HG03378 (cell line): ENCODE data around the gene RAB44.

Experiments
- ATAC-seq: cut with Tn5 transposase; IDR thresholded peaks from one replicate; pipeline ENCODE4 v1.9.1; 2021; ENCODE audit warnings: mild to moderate bottlenecking, moderate library complexity; ENCODE audit not compliant: unreplicated experiment

Gene RAB44

DNA sequence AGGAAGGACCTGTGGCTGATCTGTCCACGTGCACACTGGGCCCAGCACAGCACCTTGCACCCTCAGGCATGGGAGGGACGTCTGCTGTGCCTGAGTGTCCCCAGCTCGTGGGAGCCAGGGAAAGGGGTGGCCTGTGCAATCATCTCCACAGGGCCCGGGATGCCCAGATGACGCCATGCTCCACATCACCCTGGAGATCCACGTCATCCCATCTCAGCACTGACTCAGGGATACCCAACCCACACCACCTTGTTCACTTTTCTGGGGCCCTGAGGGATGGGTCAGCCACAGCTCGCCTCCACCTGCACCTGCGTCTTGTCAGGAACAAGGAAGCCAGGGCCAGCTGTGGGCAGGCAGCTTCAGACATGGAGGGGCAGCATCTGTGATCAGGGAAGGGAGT lies 48.2 kb downstream of the RAB44 start:
- ATAC-seq: no peak

DNA sequence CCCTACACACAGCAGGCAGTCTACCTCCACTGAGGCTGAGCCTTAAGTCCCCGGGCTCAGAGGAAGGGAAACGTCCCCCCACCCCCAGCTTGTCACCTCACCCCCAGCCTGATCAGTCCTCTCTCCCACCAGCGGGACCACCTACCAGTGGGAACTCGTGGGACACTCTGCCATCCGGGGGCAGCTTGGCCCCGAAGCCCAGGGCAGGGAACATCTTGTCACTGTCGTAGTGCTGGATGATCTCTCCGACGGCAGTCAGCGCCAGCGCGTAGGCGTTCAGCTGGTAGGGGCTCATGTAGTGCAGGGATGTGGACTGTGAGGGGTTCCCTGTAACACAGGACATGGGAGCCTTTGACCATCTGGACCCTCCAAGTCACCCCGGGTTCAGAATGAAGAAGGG lies 48.6 kb downstream of the RAB44 start:
- ATAC-seq: no peak

DNA sequence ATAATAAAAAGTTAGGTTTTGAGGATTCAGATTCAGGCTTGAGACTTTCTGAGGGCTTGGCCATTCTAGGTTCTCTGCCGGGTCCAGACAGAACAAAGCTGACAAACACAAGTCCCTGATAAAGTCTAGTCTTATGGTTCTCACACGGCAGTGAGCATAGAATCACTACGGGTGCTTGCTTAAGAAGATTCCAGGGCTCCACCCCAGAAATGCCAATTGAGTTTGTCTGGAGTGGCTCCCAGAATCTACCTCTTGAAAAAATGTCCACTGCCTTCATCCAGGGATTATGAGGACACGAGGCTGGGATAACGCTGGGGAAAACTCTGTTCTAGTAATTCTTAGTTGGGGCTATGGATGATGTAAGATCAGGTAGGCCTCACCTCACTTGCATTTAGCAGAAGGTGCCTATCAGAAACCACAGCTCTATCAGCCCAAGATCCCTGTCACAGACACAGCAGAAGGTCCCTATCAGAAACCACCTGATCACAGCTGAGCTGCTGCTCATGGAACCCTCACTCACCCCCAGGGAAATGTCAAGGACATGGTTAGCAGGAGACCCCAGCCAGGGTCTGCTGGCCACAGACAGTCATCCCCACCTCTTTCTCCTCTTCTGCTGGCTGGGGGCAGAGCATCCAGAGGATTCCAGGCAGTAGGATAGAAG lies 52.3 kb downstream of the RAB44 start:
- no peak for ATAC-seq

DNA sequence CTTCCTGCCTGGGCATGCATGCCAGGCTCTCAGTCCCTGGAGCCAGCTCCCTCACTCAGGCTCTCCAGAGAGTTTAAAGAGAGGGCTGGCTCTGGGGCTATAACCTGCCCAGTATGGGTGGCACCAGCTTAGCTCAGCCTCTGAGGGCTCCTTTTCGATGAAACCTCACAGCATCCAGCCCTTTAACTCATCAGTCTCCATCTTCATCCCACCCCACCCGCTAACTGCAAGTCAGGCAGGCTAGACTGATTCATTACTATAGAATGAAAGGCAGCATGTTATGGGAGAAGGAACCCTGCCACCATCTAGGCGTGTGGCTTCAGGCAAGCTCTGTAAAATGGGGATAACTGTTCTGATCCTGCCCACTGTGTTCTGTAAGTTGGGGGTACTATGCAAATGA lies 53.5 kb downstream of the RAB44 start:
- no peak for ATAC-seq

DNA sequence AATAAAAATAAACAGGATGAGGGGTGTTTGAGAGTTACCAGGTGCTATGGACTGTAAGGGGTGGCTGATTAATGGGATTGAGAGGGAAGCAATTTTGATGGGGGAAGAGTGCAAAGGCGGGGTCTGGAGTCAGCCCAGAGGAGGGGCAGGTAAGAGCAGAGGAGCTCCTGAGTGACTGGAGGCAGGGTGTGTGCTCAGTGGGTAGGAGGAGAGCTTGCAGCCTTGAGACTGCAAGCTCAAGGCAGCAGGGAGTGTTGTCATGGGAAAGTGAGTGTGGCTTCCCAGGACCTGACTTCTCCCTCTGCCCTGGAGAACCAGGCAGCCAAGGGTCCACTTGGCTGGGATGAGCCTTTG lies 54.2 kb downstream of the RAB44 start:
- no peak for ATAC-seq

DNA sequence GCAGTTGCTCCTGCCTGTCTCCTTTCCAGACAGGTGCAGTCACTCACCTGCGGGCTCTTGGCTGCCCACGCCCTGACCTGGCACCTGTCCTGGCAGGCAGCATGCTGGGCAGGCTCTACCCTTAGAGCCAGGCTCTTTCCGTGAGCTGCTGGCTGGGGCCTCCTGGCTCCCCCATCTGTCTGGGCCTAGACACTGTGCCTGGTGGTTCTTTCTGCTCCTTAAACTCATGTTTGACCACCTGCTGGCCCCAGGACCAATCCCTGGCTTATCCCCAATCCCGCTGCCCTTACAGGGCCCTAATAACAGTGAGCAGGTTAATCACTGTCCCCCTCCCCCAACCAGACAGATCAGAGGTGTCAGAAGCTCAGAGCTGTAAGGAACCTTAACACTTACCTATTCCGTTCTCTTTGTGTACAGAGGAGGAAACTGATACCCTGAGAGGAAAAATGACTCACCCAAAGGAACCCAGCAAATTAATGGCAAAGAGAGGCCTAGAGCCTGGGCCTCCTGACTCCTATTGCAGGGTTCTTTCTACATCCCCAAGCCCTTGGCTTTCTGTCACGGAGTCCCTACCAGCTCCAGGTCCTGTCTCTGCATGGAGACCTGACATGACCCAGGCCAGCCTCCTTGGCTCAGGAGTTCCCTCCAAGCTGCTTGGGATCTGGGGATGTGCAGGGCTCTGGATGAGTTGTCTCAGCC lies 54.7 kb downstream of the RAB44 start:
- no peak for ATAC-seq

DNA sequence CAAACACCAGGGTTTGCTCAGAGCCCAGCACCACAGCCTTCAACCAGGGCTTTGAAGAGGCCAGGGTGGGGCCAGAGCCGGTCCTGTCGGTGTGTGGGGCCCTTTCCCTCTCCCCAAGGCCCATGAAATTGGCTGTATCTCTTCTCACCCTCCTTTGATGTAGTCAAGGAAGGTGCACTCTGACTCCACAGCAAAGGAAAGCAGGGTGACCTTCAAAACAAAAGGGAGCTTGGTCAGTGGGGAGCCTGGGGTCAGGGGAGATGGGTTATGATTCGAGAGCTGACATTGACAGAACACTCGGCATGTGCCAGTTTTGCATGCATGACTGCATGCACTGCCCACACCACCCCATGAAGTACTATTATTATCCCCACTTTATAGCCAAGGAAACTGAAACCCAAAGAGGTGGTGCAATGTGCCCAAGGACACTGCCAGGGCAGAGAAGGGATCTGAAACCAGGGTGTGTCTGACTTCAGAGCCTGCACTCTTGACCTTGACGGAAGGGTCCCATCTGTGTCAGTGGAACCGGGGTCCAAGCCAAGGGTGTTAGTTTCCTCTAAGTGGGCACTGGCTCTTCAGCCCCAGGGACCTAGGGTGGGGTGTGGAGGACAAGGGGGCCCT lies 55.4 kb downstream of the RAB44 start:
- peak; percentile 37 for ATAC-seq

DNA sequence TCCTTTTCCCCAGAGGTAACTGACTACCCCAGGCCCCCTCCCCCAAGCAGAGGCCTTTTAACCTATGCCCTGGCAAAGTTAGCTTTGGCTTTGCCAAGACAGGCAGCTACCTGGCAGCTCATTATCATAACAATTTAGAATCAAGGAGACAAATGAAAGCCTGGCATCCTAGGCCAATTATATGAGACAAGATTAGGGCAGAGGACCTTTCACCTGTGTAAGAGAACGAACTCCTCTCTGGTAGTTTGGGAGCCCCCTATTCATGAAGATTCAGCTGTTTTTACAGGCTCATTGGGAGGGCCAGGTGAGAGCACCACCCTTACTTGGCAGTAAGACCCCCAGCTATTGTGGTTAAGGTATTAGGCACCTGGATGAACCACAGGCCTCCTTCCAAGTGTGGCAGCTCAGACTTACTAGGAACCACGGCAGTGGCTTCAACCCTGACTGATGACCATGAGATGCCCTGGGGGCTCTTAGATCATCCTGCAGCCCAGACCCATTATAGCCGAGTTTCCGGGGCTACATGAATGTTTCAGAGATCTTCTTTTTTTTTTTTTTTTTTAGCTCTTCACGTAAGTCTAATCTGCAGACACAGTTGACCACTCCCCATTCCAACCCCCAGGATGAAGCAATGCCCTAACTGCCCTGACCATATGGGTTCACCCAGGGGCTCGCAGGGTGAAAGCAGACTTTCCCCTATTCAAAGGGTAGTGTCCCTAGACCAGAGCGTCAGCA lies 56.2 kb downstream of the RAB44 start:
- ATAC-seq: no peak

DNA sequence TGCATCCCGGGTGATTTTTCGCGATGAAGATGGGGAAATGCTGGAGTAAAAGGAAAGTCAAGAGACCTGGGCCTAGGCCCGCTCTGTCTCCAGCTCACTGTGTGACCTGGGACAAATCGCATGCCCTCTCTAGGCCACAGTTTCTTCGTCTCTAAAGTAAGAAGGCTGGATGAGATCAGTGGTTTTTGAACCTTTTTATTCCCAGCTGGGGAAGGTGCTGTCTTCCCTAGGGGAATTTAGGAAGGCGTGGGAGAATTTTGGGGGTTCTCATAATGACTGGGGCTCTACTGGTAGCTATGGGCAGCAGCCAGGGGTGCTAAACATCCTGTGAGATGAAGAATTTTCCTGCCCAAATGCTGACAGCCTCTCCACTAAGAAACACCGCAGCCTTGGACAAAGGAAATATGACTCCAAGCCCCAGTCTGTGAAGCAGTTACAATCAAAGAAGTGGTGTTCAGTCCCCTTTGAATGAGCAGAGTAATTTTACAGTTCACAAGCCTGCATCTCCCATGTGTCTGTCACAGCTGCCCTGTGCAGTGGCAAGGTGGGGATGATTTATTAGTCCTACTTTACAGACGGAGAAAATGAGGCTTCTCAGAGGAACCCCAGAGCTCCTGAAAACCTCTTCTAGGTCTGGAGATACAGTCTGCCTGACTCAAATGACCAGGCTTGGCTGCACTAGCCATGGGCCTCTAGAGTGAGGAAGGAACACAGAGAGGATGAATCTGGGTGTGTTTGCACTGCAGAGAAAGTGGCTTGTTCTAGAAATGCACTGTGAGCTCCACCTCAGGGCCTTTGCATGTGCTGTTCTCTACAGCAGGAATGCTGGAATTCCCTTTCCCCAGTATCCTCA lies 57.2 kb downstream of the RAB44 start:
- no peak for ATAC-seq

DNA sequence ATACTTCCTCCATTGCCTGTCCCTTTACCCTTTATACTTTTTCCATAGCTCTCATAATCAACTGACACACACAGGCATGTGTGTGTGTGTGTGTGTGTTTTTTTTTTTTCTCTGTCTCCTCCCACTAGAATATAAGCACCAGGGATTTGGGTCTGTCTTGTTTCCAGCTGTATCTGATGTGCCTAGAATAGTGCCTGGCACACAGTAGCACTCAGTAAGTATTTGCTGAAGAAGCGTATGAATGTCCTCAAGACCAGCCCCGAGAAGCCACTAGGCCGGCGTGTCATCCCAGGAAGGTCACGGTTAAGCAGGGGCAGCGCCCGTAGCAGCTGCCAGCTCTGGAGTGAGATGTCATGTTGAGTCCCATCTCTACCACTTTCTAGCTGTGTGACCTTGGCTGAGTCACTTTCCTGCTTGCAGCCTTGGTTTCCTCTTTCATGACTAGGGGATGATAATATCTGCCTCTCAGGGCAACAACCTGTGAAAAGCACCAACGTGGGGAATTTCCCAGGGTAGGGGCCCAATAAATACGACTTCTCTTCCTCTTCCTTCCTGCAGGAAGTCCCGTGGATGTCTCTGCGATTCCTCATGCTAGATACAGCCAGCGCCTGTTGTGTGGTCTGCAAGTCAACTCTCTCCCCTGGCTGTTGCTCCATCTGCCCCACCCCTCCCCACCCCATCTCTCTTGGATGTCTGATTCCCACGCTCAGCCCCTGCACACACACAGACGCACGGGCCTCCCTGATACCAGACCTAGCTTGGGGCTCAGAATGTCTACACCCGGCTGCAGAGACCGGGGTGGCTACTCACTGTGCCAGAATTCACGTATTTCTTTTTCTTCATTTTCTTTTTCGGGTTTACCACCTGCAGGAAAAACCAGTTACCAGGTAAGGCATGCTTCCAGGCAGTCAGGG lies 58.1 kb downstream of the RAB44 start:
- peak; percentile 44 for ATAC-seq

DNA sequence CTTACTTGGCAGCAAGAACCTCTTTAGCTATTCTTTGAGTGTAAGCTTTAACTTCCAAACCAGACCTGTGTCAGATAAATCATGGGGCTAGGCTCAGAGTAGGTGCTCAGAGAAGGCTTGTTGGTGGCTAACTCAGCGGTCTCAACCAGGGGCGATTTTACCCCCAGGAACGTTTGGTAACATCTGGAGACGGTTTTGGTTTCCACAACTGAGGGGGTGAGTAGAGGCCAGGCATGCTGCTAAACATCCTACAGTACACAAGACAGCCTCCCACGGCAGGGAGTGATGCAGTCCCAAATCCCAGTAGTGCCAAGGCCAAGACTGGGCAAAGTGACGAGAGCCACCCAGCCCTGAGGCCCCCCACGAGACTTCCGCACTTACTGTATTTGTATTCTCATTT lies 59.2 kb downstream of the RAB44 start:
- no peak for ATAC-seq

DNA sequence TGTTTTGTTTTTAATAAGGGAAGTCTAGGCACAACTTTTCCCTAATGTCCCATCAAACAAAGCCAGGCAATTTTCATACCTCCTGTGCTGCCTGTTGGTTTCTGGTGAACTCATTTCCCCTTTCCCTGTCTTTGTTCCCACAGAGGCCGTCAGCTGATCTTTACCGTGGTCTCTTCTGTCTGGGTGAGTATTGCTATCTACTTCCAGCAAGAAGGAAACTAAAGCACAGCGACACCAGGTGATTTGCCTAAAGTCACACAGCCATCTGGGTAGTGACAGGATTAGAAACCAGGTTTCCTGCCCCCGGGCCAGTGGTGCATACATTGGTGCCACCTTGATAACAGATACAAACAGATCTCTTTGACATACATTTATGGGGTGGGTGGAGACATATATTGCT lies 59.6 kb downstream of the RAB44 start:
- ATAC-seq: no peak

DNA sequence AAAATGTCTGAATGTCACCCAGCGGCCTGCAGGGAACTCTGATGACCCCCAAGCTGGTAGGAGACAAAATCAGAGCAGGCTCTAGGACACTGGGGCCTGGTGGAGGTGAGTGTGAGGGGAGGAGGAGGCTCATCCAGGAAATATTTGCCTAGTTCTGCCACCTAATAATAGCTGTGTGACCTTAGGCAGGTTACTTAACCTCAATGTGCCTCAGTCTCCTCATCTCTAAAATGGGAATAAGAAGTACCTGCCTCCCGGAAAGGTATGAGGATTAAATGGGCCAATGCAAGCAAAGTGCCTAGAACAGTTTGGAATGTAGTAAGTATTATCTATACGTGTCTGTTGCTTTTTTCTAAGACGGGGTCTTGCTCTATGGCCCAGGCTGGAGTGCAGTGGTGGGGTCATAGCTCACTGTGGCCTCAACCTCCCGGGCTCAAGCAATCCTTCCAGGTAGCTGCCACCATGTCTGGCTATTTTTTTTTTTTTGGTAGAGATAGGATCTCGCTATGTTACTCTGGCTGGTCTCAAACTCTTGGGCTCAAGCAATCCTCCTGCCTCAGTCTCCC lies 60.4 kb downstream of the RAB44 start:
- ATAC-seq: no peak

DNA sequence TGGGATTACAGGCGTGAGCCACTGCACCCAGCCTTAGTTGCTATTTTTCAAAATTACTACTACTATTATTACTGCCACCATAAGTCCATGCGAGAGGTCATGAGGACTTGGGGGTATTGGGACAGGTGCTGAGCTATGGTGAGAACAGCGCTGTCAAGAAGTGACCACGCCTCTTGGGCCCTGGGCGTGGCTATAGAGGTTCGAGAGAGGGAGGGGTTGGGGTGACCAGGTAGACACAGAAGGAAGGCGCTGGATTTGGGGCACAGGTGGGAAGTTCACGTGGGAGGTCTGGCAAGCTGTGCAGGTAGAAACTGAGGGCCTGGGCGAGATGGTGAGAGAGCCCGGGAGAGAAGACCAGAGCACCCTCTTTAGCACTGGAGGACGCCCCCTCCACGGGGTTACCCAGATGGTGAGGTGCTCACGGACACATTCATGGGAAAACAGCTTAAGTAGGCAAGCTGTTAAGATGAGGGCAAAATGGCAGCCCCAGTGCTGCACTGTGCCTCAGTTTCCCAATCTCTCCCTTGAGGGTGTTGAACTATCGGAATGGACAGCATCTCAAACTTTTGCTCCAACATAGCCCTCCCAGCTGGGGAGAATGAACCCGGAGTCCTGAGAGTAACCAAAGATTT lies 61.0 kb downstream of the RAB44 start:
- ATAC-seq: no peak

DNA sequence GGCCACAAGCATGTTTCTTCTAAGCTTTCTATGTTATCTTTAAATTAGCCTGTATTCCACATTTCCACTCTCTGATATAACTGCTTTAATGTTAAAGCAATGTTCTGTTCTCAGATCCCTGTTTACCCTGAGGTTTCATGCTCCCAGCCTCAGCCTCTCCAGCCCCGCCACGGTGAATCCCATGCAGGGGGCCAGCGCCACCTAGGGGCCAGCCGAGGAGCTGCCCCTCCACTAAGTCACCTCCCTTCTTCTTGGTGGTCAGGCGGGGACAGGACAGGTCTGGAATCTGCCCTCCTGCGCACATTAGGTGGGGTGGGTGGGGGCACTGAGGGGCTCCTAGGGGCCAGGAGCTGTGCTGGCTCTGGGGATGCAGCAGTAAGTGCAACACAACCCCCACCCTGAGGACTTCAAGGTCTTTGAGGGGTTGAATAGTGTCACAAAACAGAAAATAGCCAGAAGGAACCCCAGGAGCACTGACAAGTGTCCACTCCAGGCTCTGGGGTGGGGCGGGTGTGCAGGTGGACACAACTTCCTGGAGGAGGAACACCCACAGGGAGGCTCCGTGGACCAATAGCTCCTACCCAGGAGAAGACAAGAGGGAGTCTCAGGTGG lies 61.6 kb downstream of the RAB44 start:
- ATAC-seq: no peak

DNA sequence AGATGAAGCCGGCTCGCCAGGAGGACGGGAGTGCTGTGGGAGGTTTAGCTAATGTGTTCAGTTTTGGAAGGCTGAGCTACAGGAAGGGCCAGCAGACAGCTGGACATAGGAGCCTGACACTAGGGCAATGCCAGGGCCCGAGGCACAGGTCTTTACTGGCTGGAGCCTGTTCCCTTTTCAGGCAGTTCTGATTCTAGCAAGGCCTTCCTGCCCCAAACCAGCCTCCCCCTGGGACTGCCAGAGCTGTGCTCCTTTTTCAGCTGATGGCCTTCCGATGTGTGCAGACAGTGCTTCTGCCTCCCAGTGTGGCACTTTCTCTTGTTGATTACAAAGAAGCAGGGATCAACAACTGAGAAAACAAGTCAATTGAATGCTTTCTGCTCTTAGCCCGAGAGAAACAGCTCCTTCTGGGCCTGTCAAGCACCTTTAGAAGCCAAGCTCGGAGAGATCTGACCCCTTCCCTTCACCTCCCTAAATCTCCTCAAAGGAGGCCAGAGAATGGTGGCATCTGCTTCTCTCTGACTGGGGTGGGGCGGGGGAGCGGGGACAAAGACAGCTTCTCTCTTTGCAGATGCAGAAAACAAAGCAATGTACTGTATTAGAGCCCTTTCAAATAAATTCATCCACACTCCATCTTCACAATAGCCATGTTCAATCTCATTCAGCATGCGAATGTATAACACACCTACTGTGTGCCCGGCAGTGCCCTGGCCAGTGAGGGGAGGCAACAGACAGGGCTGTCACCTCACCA lies 63.2 kb downstream of the RAB44 start:
- ATAC-seq: no peak

DNA sequence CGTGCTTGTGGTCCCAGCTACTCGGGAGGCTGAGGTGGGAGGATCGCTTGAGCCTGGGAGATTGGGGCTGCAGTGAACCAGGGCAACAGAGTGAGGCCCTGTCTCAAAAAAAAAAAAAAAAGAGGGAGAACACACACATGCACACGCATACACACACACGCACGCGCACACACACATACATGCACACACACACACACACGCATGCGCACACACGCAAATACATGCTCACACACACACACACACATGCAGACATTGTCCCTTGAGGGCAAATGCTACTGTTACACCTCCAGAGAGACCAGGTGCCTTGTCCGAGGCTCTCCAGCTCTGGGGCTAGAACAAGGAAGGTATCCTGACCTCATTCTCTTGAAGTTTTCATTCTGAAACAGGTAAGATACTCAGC lies 64.5 kb downstream of the RAB44 start:
- no peak for ATAC-seq

DNA sequence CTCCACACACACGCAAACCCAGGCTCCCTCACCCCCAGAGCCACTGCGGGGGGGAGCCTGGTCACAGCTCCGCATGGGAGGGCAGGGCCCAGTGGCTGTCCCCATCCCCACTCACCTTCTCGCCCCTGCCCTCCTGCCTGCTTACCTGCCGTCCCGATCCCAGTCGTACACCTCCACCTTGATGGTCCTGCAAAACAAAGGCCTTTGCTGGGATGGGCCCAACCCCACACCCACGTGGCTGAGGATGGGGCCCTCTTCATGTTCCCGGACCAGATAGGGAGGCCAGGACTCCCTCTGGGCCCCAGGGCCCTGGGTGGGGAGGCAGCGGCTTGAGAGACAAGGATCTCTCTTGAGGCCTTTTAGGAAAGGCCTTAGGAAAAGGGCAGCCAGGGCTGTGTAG lies 67.6 kb downstream of the RAB44 start:
- no peak for ATAC-seq
